GM18867 (cell line): Measurements from ENCODE around the gene SIL1.

ENCODE experiments used
- ATAC-seq: cut with Tn5 transposase; IDR thresholded peaks from one replicate; pipeline ENCODE4 v1.9.1; 2021; ENCODE audit warnings: mild to moderate bottlenecking, moderate library complexity; ENCODE audit not compliant: unreplicated experiment

Gene SIL1

DNA sequence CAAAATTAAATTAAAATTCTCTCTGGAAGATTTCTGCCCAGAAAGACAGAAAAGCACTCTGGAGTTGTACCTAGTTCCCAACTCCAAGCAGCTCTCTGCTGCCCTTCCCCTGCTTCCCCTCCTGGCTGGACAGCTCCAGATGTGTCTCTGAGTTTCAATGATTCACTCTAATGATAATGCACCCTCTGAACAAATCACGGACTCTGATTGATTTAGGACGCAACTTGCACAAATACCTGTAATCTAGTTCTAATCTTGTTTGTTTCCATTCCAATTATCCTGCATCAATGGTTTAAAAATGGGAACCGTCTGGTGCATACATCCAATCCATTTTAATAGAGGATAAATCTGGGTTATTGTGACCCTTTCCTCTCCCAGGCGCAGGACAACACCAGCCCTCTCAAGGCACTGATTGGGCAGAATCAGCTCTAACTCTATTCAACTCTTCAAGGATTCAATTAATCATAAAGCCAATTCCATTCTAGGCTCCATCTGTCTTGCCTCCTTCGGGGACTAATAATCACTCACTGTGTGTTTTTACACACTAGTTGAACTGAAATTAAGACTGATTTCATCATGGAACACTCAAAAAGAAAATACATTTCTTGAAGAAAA is 211.9 kb downstream of the SIL1 start:
- ATAC-seq, result no peak

DNA sequence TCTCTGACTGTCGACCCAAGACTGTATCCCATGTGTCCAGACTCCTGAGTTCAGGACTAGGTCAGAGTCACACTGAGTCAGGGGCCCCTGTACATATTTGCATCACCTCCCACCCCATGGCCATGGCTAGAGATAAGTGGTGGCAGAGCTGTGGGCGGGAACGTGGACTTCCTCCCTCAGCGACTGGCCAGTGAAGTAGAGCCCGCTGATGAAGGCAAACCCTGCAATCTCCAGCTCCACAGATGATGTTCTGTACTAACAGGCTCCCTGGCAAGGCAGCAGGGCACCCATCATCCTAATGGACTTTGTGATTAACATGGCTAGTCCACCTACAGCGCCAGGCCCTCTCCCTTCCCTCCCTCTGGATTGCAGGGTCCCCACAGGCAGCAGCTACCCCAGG is 212.5 kb downstream of the SIL1 start:
- ATAC-seq, result no peak

DNA sequence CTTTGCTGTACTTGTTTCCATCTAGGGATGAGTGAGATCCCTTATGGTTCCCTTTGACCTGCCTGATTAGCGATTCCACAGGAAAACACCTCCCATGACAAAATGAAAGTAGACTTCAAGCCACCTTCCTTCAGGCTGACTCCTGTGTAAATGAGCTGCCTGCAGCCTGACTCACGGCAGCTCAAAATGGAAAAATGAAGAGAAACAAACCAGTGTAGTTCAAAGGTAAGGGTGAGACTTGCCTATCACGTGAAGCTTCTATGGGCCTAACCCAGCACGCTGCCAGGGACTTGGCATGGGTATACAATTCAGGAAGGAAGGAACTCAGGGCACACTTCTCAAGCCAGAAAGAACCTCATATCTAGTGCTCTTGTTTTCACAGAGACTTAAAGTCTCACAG is 212.9 kb downstream of the SIL1 start:
- ATAC-seq, result no peak

DNA sequence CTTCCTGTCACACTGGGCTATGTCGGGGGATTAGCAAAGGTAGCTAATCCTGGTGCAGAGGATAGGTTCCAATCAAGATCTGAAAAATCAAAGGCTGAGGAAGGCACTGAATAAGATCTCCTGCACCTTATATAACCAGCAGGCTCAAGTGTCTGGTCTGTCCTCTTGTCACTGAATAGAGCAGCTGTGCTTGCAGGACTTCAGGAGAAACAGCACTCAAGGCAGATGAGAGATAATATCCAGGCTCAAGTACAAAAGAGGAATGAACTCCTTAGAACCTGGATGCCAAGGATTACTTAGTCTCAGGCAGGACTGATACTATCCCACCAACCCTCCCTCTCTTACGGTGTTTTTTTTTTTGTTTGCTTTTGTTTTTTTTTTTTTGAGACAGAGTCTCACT is 214.2 kb downstream of the SIL1 start:
- ATAC-seq, result no peak

DNA sequence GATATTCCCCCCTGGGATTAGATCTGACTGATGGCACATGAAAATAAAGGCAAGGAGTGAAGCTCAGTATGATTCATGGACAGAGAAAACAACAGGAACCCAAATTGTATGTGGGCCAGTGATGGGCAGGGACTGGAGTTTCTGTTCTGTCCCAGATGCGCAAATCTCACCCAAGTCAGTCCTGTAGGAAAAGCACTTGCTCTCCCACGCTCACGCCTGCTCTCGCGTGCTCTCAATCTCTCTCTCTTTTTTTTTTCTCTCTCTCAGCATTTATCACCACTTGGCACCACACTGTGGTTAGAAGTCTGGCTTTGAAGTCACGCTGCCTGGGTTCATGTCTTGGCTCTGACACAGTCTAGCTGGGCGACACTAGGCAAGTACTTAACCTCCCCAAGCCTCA is 216.6 kb downstream of the SIL1 start:
- no peak for ATAC-seq

DNA sequence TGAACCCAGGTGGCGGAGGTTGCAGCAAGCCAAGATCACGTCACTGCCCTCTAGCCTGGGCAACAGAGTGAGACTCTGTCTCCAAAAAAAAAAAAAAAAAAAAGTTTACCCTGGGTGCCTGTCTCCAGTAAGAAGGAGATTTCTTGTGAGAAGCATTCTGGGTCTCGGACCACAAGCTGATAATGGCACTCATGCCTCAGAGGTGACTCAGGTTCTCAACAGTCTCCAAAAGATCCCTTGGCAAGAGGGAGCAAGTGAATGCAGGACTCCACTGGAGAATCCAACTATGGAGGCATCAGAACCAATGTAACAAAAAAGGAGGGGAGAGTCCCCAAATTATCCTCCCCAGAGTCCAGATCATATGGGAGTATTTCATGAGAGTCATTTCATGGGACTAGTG is 217.0 kb downstream of the SIL1 start:
- no peak for ATAC-seq

DNA sequence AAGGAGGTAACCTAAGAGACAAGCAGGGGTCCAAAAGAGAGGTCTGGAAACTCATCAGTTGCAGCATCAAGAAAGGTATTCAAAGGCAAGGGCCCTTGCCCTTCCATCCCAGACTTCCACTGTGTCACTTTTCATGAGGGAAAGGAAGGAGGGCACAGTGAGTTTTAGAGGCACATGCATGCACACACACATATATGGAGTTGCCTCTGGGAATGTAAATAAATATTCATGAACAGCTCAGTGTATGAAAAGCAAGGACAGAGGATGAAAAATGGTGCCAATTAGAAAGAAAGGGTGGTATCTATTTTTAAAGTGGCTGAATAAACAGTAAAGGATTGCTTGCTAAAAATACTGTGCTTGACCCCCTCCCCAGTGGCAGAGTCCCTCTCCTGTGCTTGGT is 217.7 kb downstream of the SIL1 start:
- ATAC-seq, result no peak

DNA sequence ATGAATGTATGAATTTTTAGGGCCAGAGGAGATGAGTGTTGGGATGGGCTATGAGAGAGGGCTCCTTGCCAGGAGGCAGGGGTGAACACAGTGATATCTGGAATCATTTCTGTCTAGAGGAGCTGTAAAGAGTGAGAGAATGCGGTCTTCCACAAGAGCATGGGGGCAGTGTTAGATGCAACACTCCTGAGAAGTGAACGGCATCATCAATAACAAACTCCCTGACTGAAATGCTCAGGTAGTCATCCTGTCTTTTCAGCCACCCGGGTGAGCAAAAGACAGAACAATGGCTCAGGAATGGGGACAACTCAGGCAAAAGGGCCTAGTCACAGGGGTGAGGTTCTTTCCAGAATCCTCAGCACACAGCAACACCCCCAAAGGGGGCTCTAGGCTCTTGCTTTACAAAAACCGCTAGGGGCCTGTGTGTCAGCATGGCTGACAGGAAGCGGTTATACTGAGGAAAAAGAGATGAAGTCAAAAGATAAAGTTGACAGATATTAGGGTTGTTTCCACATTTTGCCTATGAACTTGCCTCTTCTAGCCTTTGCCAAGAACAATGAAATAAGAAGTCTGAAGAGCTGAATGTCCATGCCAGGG is 218.4 kb downstream of the SIL1 start:
- ATAC-seq, result no peak

DNA sequence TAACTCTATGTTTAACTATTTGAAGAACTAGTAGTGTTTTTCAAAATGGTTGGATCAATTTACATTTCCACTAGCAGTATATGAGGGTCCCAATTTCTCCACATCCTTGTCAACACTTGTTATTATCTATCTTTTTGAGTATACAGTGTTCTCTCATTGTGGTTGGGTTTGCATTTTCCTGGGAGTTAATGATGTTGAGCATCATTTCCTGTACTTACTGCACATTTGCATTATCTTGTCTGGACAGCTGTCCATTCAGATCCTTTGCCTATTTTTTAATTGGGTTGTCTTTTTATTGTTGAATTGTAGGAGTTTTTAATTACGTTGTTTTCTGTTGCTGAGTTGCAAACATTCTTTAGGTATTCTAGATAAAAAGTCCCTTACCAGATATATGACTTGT is 219.6 kb downstream of the SIL1 start:
- ATAC-seq, result no peak

DNA sequence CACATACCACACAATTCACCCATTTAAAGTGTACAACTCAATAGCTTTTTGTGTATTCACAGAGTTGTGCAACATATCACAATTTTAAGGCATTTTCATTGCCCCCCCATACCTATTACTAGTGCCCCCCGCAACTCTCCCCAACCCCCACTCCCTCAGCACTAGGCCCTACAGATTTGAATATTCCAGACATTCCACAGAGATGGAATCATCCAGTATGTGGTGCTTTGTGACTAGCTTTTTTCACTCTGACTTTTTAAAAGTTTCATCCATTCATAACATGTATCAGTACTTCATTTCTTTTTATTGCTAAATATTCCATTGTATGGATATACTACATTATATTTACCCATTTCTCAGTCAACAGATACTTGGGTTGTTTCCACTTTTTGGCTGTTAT is 220.1 kb downstream of the SIL1 start:
- ATAC-seq, result no peak

DNA sequence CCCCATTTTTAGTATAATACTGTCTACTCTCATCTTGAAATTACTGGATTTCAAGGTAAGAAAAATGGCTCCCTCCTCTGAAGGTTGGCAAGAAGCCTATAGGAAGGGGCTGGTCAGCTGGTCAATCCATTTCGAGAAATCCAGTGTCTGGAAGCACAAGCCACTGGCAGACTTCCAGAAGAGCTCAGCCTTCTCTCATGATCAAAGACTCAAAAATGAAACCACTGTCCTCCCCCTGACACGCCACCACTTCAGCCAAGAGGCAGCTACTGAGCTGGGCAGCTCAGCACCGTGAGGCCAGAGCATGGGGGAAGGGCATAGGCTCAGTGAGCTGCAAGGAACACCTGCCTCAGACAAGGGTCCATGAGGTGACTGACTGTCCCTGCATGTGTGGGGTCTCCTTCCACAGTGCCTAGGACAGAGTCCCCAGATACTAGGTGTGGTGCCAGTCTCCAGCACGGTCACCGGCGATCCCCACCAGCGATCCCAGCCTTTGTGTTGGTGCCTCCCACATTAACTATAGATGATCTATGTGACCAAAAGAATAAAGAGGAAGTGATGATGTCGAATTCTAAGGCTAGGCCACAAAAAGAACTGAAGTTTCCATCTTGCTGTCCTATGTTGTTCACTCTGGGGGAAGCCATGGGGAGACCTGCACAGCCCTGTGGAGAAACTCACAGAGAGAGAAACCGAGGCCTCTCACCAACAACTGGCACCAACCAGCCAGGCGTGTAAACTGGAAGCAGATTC is 222.9 kb downstream of the SIL1 start:
- no peak for ATAC-seq

DNA sequence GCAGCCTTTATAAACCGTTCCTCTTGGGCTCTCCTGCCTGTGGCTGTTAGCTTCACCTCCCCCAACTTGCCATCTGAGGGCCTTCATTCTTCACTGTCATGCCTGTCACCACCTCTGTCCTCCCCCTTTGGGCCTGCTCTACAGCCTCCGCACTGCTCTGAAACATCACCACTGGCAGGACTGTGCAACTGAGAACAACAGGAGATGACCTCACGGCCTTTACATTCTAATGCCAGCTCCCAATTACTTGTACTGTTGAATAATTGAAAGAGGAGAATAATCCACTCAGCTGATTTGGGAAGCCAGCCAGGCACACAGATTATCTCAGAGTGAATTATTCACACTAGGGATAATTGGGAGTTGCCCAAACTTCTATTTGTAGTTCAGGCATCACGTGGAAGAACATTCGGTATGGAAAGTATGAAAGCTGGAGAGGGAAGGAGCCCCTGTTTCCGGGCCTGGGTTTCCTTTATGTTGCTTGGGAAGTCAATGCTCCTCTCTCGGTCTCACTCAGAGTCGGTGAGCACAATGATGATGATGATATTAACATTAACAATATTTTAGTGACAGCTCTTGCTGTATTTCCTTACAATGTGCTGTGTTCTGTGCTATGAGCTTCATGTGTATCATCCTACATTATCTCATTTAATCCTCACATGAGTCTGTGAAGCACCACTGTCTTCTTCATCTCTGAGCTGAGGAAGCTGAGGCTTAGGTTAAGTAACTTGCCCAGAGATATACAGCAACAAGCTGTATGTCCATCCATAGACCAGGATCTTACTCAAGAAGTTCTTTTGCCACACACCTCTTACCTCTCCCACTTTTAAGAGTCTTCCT is 223.7 kb downstream of the SIL1 start:
- no peak for ATAC-seq

DNA sequence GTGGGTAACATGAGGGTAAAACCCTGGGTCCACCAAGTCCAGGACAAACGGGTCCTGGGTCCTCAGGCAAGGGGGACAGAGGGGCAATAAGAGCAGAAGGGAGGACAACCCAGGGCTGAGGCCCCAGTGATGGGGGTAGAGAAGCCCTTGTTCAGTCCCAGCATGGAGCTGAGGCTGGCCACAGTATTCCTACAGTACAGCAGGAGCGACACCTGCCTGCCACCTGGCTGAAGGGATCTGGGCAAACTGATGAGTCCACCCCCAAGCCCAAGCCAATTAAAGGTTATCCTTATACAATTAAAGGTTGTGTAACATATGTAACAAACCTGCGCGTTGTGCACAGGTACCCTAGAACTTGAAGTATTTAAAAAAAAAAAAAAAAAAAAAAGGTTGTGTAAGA is 225.3 kb downstream of the SIL1 start:
- ATAC-seq, result no peak

DNA sequence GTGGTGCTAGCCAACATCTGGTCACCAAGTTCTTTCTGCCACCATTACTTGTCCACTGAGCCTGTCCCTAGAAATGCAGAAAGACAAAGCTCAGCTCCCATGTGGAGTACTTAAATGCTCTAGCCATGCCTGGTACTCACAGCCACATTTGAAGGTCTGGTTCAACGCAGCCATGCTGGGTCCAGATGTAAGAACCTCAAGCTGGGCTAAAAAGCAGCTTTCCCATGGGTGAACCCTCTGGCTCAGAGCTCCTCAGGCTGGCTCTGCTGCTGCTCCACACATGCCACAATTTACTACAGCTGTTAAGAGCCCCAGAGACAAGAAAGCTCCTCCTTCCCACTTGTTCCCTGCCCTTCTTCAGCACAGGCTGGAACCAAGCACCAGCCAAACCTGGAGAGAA is 225.9 kb downstream of the SIL1 start:
- no peak for ATAC-seq

DNA sequence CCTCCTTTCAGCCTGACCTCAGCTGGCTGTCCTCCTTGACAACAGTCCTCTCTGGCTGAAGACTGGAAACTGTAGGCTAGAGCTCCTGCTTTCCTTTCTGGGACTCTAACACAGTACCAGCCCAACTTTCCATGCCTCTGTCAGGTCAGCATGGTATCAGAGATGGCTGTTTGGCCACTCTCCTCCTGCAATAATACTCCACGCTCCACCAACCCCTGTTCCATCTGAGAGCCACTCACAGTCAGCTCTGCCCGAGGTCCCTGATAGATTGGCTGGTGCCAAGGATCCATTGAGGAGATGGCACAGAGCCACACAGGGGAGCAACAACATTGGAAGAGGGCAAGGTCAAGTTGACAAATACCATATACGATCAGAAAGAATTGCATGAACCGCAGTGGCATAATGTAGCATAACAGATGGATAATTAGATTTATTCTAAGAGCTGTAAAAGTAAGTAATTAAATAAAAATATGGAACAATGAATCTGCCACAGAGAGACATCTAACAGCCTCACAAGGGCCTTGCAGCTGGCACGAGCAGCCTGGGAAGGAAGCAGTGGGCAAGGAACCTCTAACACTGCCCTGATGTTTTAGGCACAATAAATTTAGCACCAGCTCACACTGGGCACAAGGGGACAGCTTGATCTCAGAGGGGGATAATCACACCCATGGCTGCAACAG is 228.7 kb downstream of the SIL1 start:
- ATAC-seq, result no peak

DNA sequence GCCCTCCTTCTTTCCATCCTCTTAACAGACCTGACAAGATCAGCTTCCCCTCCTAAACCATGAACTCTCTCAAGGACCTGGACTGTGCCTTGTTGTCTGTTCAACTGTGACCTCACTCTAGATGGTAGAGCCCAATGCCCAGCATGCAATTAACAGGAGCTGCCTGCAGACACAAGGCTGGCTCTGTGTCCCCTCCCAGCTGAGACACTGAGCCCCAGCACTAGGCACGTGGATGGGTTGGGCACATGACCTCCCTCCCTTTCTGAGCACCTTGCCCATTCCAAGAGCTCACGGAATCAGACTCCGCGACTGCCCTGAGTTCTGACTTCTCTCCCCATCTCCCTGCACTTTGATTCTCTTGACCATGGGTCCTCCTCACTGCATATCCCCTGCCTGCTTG is 229.6 kb downstream of the SIL1 start:
- ATAC-seq, result no peak

DNA sequence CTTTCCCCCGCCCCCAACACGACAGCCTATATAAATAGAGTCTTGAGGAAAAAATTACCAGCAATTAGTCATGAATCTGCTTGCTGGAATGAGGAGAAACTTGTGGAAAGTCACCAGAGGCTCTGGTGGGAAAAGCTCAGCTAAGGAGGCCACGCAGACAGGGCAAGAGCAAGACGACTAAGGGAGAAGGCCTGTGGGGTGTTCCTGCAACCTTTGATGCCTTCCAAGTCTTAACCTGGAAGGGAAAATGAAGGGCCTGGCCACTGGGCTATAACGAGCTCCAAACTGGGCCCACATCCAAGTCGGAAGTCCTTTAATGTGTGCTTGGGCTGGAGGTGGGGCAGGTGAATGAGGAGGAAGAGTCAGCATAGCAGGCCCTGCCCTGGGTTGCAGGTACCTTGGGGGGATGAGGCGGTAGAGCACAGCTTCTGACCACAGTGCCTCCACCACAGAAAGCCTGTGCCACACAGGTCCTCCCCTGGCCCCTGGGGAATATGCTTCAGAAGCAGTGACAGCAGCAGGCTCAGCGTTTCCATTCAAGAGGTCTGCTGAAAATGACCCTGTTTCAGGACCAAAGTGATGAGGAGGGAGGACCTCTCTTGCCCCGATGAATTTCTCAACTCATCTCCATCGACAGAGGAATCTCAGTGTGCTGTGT is 230.2 kb downstream of the SIL1 start:
- no peak for ATAC-seq

DNA sequence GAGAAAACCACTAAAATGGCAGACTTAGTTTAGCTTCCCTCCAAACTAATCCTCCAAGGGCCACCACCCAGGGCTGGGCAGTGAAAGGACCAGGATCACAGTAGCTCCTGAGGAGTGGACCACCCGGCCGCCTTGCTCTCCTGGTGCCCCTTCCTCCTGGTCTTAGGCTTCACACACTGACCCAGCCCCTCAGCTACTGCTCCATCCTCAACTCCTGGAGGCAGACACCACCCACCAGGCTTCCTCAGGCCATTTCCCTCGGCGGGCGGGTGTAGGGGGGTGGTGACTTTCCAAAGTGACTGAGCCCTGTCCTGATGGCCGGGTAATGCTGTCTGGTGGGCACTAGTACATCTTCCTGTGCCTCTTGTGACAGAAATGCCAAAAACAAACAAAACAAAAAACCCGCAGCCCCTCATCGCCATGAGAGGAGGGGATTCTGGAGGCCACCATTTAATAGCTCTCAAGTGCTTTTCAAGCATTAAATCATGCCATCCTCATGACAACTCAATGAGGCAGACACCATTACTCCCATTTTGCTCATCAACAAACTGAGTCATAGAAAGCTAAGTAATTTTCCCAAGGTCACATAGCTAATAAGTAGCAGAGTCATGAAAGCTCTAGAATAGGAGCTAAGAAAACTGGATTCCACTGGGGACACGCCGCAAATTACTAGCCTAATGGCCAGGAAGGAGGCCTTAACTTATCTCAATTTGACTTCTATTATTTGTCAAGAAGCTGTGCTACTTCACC is 231.8 kb downstream of the SIL1 start:
- no peak for ATAC-seq

DNA sequence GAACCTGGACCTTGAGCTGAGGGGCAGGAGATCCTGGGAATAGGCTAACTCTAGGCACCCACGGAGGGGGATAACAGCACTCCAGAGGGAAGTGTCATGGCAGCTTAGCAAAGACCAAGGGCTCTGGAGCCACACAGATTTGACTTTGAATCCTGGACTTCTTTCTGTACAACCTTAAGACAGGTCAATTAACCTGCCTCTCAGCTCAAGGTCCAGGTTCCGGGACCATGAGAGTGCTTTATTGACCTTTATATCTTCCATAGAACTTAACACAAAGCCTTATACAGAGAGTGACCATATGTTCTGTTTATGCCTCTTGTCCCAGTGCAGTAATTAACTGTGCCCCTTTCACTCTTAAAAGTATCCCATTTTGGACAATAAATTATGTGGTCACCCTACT is 232.5 kb downstream of the SIL1 start:
- no peak for ATAC-seq

DNA sequence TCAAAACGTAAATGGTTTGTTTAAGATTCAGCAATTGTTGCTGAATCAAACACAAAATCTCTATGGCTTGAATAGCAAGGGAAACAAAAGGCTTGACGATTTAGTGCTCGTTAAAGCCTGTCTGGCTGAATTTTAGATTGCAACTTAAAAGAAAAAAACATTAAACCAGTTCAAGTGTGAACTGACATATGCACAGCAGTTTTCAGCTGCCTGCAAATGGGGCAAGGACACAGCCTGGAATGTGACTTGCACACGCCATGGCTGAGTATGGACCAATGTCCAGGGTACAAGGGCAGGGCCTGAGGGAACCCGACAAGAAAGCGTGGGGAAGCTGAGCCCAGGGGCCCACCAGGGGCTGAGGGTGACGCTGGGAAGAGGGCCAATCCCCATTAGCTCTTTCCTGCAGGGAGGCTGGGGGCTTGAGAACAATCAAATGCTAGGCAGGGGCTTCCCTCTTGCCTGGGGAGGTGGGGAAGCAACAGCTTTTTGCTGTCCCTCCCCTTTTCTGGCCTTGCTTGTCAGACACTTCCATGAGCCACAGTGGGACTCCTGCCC is 233.4 kb downstream of the SIL1 start:
- no peak for ATAC-seq
